ENCODE data around the gene GGCX.

GGCX gene

DNA sequence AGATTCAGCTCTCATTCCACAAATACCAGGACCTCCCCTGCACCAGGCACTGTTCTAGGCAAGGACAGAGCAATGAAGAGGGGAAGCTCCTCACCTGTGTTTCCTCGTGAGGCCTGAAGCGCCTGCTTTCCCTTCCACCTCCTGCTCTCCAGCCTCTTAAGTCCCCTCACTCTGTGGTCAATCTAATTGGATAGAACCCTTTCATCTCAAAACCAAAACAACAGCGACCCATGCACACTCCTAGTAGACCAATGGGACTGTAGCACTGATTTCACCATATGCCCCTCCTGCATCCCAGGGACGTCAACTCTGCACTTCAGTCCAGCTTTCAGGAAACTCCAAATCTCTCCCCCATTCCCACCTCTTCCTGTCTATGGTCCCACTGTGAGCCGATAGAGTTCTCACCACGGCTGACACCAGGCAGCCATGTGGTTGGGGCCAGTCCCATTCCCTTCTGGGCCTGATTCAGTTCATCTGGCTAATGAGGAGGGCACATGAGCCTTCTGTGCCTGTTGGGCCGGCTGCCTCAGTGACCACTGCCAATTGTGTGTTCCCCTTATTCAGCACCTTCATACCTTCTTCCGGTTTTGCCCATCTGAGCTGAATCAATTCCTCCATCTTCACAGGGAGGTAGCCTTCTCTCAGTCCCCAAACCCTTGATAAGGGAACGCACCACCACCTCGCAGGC lies 55.6 kb downstream of the GGCX start:
- no peak for DNase-seq

DNA sequence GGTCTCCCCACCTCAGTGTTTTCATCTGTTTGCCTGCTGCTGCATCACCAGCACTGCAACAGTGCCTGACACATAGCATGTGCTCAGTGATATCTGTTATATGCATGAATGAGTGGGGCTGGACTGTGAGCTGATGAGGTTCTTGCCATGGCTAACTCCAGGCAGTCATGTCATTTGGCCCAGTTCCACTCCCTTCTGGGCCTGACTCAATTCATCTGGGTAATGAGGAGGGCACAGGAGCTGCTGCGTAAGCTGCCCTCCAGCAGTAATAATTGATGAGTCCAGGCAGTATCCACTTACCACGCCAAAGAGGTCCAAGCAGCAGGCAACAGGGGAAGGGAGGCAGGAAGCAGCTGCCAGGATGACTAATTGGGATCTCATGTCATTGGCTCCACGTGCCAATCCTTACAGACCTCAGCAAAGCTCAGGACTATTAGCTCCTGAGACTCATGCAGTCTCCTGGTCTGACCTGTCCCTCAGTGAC lies 56.5 kb downstream of the GGCX start:
- DNase-seq, result no peak

DNA sequence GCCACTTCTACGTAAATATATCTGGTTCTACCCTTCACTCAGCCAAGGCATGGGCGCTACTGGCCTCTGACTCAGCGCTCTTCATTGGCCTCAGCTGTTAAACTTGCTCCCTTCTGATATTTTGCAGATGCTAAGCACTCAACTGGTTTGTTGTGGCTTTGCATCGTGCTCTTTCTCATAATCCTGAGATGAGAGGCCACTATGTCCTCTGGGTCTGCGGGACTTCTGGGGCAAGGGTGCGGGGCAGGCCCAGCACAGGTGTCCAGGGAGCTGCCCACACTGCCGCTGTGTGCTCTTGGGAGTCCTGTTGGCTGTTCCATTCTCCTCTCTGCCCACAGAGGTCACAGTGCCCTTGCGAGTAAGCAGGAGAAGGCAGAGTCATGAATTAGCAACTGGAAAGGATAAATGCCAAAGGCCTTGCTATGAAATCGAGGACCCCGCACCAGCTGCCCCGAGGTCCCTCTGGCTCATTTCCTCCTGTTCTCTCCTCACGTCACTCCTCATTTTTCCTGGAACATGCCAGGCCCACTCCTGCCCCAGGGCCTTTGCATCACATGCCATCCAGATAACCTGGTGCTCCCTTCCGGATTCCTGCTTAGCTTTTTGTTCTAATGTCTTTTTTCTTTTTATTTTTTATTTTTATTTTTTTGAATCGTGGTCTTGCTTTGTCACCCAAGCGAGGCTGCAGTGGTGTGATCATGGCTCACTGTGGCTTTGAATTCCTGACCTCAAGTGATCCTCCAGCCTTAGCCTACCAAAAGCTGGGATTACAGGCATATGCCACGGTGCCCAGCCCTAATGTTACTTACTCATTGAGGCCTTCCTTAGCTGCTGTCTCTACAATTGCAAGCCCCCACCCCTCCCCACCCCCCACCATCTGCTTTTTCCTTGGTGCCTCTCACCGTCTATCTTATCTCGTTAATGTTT lies 57.2 kb downstream of the GGCX start:
- no peak for DNase-seq

DNA sequence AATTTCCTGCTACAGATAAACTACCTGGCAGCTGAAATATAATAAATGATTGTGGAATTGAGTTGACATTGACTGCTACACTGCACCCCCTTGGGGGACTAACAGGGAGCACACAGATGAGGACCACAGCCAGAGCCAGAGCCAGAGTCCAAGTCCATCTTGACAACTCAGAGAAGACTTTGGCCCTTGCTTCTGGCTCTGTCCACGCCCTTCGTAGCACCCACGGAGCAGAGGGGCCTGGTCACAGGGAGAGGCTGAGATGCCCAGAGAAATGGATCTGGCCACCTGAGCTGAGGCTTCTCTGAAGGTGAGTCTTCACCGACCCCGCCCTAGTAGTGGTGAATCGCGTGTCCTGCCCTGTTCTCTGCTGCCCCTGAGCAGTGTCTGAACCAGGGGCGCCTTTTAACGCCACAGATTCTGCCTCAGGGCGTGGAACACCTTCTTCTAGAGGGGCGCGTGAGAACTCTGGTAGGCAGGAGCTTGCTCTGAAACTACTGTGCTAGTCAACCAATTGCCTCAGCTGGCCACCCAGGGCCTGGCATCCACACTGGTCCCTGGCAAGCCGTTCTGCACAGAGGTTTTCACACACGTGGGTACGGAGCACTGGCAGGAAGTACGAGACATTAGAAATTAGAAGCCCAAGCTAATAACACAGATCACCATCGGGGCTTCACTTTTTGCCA lies 58.0 kb downstream of the GGCX start:
- DNase-seq, result peak; percentile 14

DNA sequence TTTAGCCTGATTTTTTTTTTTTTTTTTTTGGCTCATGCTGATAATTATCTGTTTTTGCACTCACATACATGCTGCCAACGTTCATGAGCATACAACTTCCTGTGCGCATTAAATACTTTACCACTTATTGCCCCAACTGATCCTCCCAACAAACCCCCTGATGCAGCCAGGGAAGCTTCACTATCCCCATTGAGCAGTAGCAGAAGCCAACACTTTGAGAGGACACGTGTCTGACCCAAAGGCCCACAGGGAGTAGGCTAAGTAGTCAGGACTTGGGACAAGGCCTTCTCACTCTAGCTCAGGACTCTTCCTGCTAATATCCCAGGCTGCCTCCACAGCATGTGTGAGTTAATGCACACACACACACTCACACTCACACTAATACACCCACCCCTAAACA lies 58.6 kb downstream of the GGCX start:
- DNase-seq, result no peak

DNA sequence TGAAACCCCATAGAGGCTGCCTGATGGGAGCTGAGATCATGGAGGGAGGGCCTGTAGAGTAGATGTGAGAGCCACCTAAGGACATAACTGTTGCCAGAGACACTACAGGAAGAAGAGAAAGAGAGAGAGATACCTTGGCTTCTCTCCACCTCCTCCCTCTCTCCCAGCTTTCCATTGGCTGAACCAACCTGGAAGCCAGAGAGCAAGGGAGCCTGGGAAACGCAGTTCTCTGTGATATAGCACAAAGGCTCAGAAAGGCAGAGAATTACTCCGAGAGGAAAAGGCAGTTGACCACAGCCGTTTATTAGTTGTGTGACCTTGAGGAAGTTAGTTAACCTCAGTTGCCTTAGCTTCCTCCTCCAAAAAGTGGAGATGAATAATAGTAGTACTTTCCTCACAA lies 60.0 kb downstream of the GGCX start:
- no peak for DNase-seq

DNA sequence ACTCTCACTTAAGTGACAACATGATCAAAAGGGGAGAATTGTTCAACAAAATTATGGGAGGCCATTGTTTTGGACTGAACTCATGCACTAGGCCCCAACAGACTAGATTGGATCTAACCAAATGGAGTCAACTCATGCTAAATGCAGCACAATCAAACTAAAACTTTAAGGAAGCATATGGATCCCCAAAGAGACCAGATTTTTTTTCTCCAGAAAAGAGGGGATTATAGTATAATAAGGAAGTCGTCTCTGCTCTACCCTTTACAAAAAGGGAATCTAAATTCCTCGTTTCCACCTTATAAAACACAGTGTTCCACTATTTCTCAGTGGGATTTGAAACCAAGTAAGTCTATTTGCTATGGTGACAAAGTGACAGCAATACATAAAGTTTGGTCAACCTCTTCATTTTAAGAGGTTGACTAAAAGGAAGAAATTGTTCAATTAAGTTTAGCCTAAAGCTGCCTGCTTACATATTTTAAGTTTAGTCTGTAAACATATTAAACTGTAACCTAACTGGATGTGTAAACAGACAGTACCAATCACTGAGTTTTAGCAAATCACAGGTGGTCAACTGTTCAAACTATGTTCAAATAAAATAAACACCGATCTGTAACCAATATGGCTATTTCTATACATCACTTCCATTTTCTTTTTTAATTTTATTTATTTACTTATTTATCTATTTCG lies 63.2 kb downstream of the GGCX start:
- DNase-seq, result no peak

DNA sequence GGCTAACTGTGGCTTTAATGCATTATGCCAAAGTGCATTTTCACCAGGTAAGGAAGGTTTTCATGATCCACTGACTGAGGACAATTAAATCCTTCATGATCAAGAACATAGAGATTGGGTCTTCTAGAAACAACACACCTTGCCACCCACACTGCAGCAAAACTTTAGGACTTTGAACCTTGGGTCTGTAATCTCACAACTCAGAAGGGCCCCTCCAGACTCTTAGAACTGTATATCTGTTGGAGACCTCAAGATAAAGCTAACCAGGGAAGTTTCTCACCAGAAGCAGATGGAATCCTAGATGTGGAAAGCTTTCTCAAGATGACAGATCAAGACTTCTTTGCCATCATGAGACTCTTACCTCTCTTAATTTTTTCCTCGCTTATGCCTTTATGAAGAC lies 64.9 kb downstream of the GGCX start:
- DNase-seq, result no peak
